ENCODE data around the gene ADAMTSL2. TPM values are rescaled to one million over a fixed set of nuclear protein-coding genes. Genes with fewer than 3 reads are reported as not detected.

The ADAMTSL2 gene
- total and polyA plus RNA-seq, 2 donors (not counting 1 experiment from before 2014, with no cell fraction given): under 0.01 to 0.09 TPM

GRCh38 chr9:133516256-133516960 is 18.1 kb upstream of the ADAMTSL2 start:
- Histone ChIP-seq H3K36me3 (ENCODE audit: control insufficient read depth, insufficient read depth, low read length) (no peaks in the 10 kb centered on the region), H3K4me1 (ENCODE audit: control insufficient read depth, extremely low read depth, insufficient read depth, low read length) (no peaks in the 10 kb centered on the region), H3K27me3 (ENCODE audit: control insufficient read depth, insufficient read depth, low read length) (peaks cover 7% of the 10 kb centered on the region), H3K27ac (ENCODE audit: insufficient read depth, low read length) (no peak overlapping the region), H3K9me3 (ENCODE audit: control insufficient read depth, insufficient read depth, low read depth, low read length) (peaks cover 3% of the 10 kb centered on the region), H3K4me2 (ENCODE audit: extremely low read depth, insufficient read depth, low read length) (no peak overlapping the region), H3K9ac (ENCODE audit: insufficient read depth, low read length) (no peak overlapping the region), H4K20me1 (ENCODE audit: control insufficient read depth, extremely low read depth, insufficient read depth, low read length) (no peaks in the 10 kb centered on the region), H3K4me3 (replicated peaks in 1 of 4; ENCODE audit: control extremely low read depth in 1 of 4, insufficient read depth in 1 of 4, low read depth in 3 of 4, low read length in 4 of 4) (no peak overlapping the region), H3K79me2 (ENCODE audit: control insufficient read depth, insufficient read depth, low read length) (no peaks in the 10 kb centered on the region), H2AFZ (ENCODE audit: low read length) (no peak overlapping the region)
- no peak for TF ChIP-seq CTCF (conservative IDR thresholded peaks at IDR 0.05 in 1 of 2, IDR thresholded peaks at IDR 0.05 in 1 of 2; ENCODE audit: low read depth in 1 of 2, low read length in 2 of 2)
- TF ChIP-seq EZH2 (IDR thresholded peaks at IDR 0.05; ENCODE audit: low read length, missing control alignments): no peak
- no peak for DNase-seq (ENCODE audit: low read depth in 2 of 2)

GRCh38 chr9:133516961-133517350 is 17.5 kb upstream of the ADAMTSL2 start:
- peaks cover 7% of the 10 kb centered on the region for H3K27me3 ChIP-seq (ENCODE audit: control insufficient read depth, insufficient read depth, low read length)
- TF ChIP-seq EZH2 (IDR thresholded peaks at IDR 0.05; ENCODE audit: low read length, missing control alignments) (no peak), CTCF (conservative IDR thresholded peaks at IDR 0.05 in 1 of 2, IDR thresholded peaks at IDR 0.05 in 1 of 2; ENCODE audit: low read depth in 1 of 2, low read length in 2 of 2) (no peak)
- no peaks in the 10 kb centered on the region for H3K4me1 ChIP-seq (ENCODE audit: control insufficient read depth, extremely low read depth, insufficient read depth, low read length)

GRCh38 chr9:133517711-133518110 is 16.8 kb upstream of the ADAMTSL2 start:
- no peaks in the 10 kb centered on the region for H3K4me1 ChIP-seq (ENCODE audit: control insufficient read depth, extremely low read depth, insufficient read depth, low read length)

More at GRCh38 chr9:133516961-133517350, 17.5 kb upstream of the ADAMTSL2 start:
- Histone ChIP-seq H3K79me2 (ENCODE audit: control insufficient read depth, insufficient read depth, low read length) (no peaks in the 10 kb centered on the region), H3K9ac (ENCODE audit: insufficient read depth, low read length) (no peak overlapping the region), H3K27ac (ENCODE audit: insufficient read depth, low read length) (no peak overlapping the region), H2AFZ (ENCODE audit: low read length) (no peak overlapping the region), H3K36me3 (ENCODE audit: control insufficient read depth, insufficient read depth, low read length) (no peaks in the 10 kb centered on the region), H3K9me3 (ENCODE audit: control insufficient read depth, insufficient read depth, low read depth, low read length) (peaks cover 3% of the 10 kb centered on the region), H4K20me1 (ENCODE audit: control insufficient read depth, extremely low read depth, insufficient read depth, low read length) (no peaks in the 10 kb centered on the region), H3K4me2 (ENCODE audit: extremely low read depth, insufficient read depth, low read length) (no peak overlapping the region), H3K4me3 (replicated peaks in 1 of 4; ENCODE audit: control extremely low read depth in 1 of 4, insufficient read depth in 1 of 4, low read depth in 3 of 4, low read length in 4 of 4) (no peak overlapping the region)
- no peak for DNase-seq (ENCODE audit: low read depth in 2 of 2)

More at GRCh38 chr9:133517711-133518110, 16.8 kb upstream of the ADAMTSL2 start:
- no peak for TF ChIP-seq EZH2 (IDR thresholded peaks at IDR 0.05; ENCODE audit: low read length, missing control alignments)
- no peak for TF ChIP-seq CTCF (conservative IDR thresholded peaks at IDR 0.05 in 1 of 2, IDR thresholded peaks at IDR 0.05 in 1 of 2; ENCODE audit: low read depth in 1 of 2, low read length in 2 of 2)
- Histone ChIP-seq H3K27ac (ENCODE audit: insufficient read depth, low read length) (no peak overlapping the region), H3K27me3 (ENCODE audit: control insufficient read depth, insufficient read depth, low read length) (peaks cover 7% of the 10 kb centered on the region), H3K4me3 (replicated peaks in 1 of 4; ENCODE audit: control extremely low read depth in 1 of 4, insufficient read depth in 1 of 4, low read depth in 3 of 4, low read length in 4 of 4) (no peak overlapping the region), H4K20me1 (ENCODE audit: control insufficient read depth, extremely low read depth, insufficient read depth, low read length) (no peaks in the 10 kb centered on the region), H3K79me2 (ENCODE audit: control insufficient read depth, insufficient read depth, low read length) (no peaks in the 10 kb centered on the region), H3K4me2 (ENCODE audit: extremely low read depth, insufficient read depth, low read length) (no peak overlapping the region), H3K9me3 (ENCODE audit: control insufficient read depth, insufficient read depth, low read depth, low read length) (no peaks in the 10 kb centered on the region), H3K9ac (ENCODE audit: insufficient read depth, low read length) (no peak overlapping the region), H3K36me3 (ENCODE audit: control insufficient read depth, insufficient read depth, low read length) (no peaks in the 10 kb centered on the region), H2AFZ (ENCODE audit: low read length) (no peak overlapping the region)
- DNase-seq (ENCODE audit: low read depth in 2 of 2): no peak
